Measurements from ENCODE around the gene SLC35E2B. TPM values are rescaled to one million over a fixed set of nuclear protein-coding genes. Genes with fewer than 3 reads are reported as not detected.

Gene SLC35E2B
- total RNA-seq, 1 experiment from 2014 or later = 41.7 TPM

DNA sequence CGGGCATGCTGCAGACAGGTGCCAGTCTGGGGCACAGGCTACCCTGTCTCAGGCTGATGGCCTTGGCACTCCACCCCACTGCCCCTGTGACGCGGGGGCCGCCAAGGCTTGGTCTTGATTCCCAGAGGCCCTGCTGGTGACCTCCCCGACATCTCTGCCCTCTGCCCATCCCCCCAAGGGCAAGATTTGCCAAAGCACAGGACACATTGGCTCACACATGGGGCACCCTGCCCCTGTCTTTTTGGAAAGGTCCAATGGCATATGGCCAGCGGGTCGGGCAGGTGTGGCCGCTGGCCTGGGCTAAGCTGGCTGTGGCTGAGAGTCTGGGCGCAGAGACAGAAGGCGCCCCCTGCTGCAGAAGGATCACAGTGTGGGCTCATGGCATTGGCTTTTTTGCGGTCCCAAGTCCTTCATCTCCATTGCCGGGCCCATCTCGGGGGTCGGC lies 72.7 kb downstream of the SLC35E2B start:
- H3K9me3 Mint-ChIP-seq = no peaks in the 10 kb centered on the region
- no peak overlapping the region for H3K9ac ChIP-seq (ENCODE audit: extremely low read depth, insufficient read length, low read length)
- no peak overlapping the region for H3K14ac ChIP-seq (ENCODE audit: insufficient read depth, low read length)
- no peak overlapping the region for H2BK20ac ChIP-seq (ENCODE audit: low read depth, low read length, poor library complexity, severe bottlenecking)
- H3K4me1 Mint-ChIP-seq = peaks cover 2 to 4% of the 10 kb centered on the region in 2 experiments; a peak in 2 of 4 replicates
- H3K18ac ChIP-seq (ENCODE audit: insufficient read length, low read depth, low read length) = no peak overlapping the region
- H2AFZ ChIP-seq (ENCODE audit: low read length) = no peak overlapping the region
- H3K4ac ChIP-seq (ENCODE audit: low read depth, low read length) = no peak overlapping the region
- no peak overlapping the region for H2BK120ac ChIP-seq (ENCODE audit: low read depth, low read length, poor library complexity, severe bottlenecking)
- no peaks in the 10 kb centered on the region for H3K79me2 ChIP-seq (ENCODE audit: insufficient read depth, low read length)
- no peak overlapping the region for H3K4me2 ChIP-seq (ENCODE audit: insufficient read depth, insufficient read length, low read length)
- H3K9me3 ChIP-seq (ENCODE audit: control insufficient read depth, low read depth, low read length) = no peaks in the 10 kb centered on the region
- H3K23me2 ChIP-seq (ENCODE audit: insufficient read length, low read depth, low read length, poor library complexity, severe bottlenecking) = peaks cover 8% of the 10 kb centered on the region
- no peak overlapping the region for H3K23ac ChIP-seq (ENCODE audit: insufficient read length, low read depth, low read length)
- H2AK5ac ChIP-seq (ENCODE audit: insufficient read length, low read length) = no peak overlapping the region
- no peak overlapping the region for H3T11ph ChIP-seq (ENCODE audit: low read length)
- H3K27ac Mint-ChIP-seq = peak overlapping the region in 1 of 3 experiments; percentile 86; a peak in 1 of 7 replicates
- no peak overlapping the region for H2BK5ac ChIP-seq (ENCODE audit: insufficient read length, low read length)
- peaks cover 2 to 8% (median 6%) of the 10 kb centered on the region in 3 experiments; a peak in 6 of 7 replicates for H3K36me3 Mint-ChIP-seq (ENCODE audit: insufficient read depth in 1 of 3, low read depth in 3 of 3)
- no peak overlapping the region for H4K91ac ChIP-seq (ENCODE audit: insufficient read length, low read depth, low read length)
- no peak overlapping the region for H3K56ac ChIP-seq (ENCODE audit: insufficient read length, low read depth, low read length)
- peak; percentile 78 for DNase-seq
- no peak overlapping the region for H4K8ac ChIP-seq (replicated peaks; ENCODE audit: insufficient read length, low read depth, low read length)
- H3K4me3 Mint-ChIP-seq = no peak overlapping the region; a peak in 1 of 5 replicates
- no peak overlapping the region for H2BK12ac ChIP-seq (ENCODE audit: insufficient read length, low read depth, low read length)
- no peak overlapping the region for H2BK15ac ChIP-seq (ENCODE audit: low read depth, low read length)
- no CpG with 5 or more reads among the region's 14 CpGs for WGBS (ENCODE audit: extremely low coverage, insufficient read length, low lambda C conversion rate)
- H3K27me3 ChIP-seq (ENCODE audit: insufficient read depth, low read length) = no peaks in the 10 kb centered on the region
- no peak overlapping the region for H3K27ac ChIP-seq (ENCODE audit: insufficient read length, low read depth, low read length)
- no peak overlapping the region for H4K5ac ChIP-seq (ENCODE audit: insufficient read length, low read depth, low read length)
- H3K27me3 Mint-ChIP-seq (ENCODE audit: low read depth) = no peaks in the 10 kb centered on the region; the same call in 1 of the 2 replicates
- TF ChIP-seq, protein P1, sequence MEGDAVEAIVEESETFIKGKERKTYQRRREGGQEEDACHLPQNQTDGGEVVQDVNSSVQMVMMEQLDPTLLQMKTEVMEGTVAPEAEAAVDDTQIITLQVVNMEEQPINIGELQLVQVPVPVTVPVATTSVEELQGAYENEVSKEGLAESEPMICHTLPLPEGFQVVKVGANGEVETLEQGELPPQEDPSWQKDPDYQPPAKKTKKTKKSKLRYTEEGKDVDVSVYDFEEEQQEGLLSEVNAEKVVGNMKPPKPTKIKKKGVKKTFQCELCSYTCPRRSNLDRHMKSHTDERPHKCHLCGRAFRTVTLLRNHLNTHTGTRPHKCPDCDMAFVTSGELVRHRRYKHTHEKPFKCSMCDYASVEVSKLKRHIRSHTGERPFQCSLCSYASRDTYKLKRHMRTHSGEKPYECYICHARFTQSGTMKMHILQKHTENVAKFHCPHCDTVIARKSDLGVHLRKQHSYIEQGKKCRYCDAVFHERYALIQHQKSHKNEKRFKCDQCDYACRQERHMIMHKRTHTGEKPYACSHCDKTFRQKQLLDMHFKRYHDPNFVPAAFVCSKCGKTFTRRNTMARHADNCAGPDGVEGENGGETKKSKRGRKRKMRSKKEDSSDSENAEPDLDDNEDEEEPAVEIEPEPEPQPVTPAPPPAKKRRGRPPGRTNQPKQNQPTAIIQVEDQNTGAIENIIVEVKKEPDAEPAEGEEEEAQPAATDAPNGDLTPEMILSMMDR (conservative IDR thresholded peaks at IDR 0.05) = peak; percentile 65
- H3K79me1 ChIP-seq (ENCODE audit: insufficient read depth, low read depth, low read length, poor library complexity, severe bottlenecking) = no peaks in the 10 kb centered on the region
- no peaks in the 10 kb centered on the region for H3K4me1 ChIP-seq (ENCODE audit: insufficient read depth, low read length)
- H4K20me1 ChIP-seq (ENCODE audit: control insufficient read depth, insufficient read depth, insufficient read length) = no peaks in the 10 kb centered on the region
